Measurements from ENCODE around the gene NEK7. TPM values are rescaled to one million over a fixed set of nuclear protein-coding genes. Genes with fewer than 3 reads are reported as not detected.
"Not testable (repeated sequence)": the region's sequence is repeated elsewhere in the genome, so short reads cannot be mapped to it uniquely, and the experiment has no call there.

NEK7 gene
- total RNA-seq, 6 experiments from 2014 or later = 20.6 to 32.3 (median 21.5) TPM

- Histone ChIP-seq H3K27me3 (no peaks in the 10 kb centered on the region), H3K9me3 (no peaks in the 10 kb centered on the region), H3K4me3 (no peak overlapping the region), H3K27ac (no peak overlapping the region), H3K4me1 (no peaks in the 10 kb centered on the region), H3K36me3 (peaks cover 0 to 4% (median 0%) of the 10 kb centered on the region in 4 donors)
- no peak for DNase-seq
- TF ChIP-seq CTCF (IDR thresholded peaks at IDR 0.05) (no peak), POLR2A (IDR thresholded peaks at IDR 0.05) (no peak)
- no peak for ATAC-seq
- intact Hi-C loops (cut with DNase I) = no loop called here
- WGBS (ENCODE audit: insufficient coverage, low coverage, low lambda C conversion rate, missing lambda C conversion rate) = 94% methylated on average over 2 of the region's 2 CpGs
Measured at GRCh38 chr1:198297281-198297680, 140.5 kb downstream of the NEK7 start.

GRCh38 chr1:198298640-198299039 is 141.8 kb downstream of the NEK7 start:
- Histone ChIP-seq H3K4me3 (no peak overlapping the region), H3K27me3 (no peaks in the 10 kb centered on the region), H3K27ac (no peak overlapping the region), H3K9me3 (no peaks in the 10 kb centered on the region), H3K4me1 (no peaks in the 10 kb centered on the region), H3K36me3 (peaks cover 0 to 4% (median 0%) of the 10 kb centered on the region in 4 donors)
- DNase-seq (no peak), ATAC-seq (no peak)
- WGBS (ENCODE audit: insufficient coverage, low coverage, low lambda C conversion rate, missing lambda C conversion rate) = 90% methylated on average over 6 of the region's 6 CpGs
- TF ChIP-seq CTCF (IDR thresholded peaks at IDR 0.05) (no peak), POLR2A (IDR thresholded peaks at IDR 0.05) (no peak)
- intact Hi-C loops (cut with DNase I) = no loop called here

GRCh38 chr1:198300451-198300850 is 143.7 kb downstream of the NEK7 start:
- ATAC-seq (no peak), DNase-seq (no peak)
- intact Hi-C loops (cut with DNase I) = no loop called here
- no peak overlapping the region for H3K27ac ChIP-seq
- no peak for TF ChIP-seq CTCF (IDR thresholded peaks at IDR 0.05)
- TF ChIP-seq POLR2A (IDR thresholded peaks at IDR 0.05) = no peak
- no peaks in the 10 kb centered on the region for H3K27me3 ChIP-seq
- H3K4me1 ChIP-seq = no peaks in the 10 kb centered on the region
- no peaks in the 10 kb centered on the region for H3K9me3 ChIP-seq
- WGBS (ENCODE audit: insufficient coverage, low coverage, low lambda C conversion rate, missing lambda C conversion rate) = 100% methylated on average over 1 of the region's 1 CpG
- no peaks in the 10 kb centered on the region for H3K36me3 ChIP-seq
- no peak overlapping the region for H3K4me3 ChIP-seq

GRCh38 chr1:198304431-198304830 is 147.6 kb downstream of the NEK7 start:
- Histone ChIP-seq H3K9me3 (no peaks in the 10 kb centered on the region), H3K27me3 (no peaks in the 10 kb centered on the region), H3K4me1 (no peaks in the 10 kb centered on the region), H3K36me3 (no peaks in the 10 kb centered on the region), H3K27ac (no peak overlapping the region), H3K4me3 (no peak overlapping the region)
- TF ChIP-seq POLR2A (IDR thresholded peaks at IDR 0.05) (no peak), CTCF (IDR thresholded peaks at IDR 0.05) (no peak)
- DNase-seq (no peak), ATAC-seq (no peak)
- WGBS (ENCODE audit: insufficient coverage, low coverage, low lambda C conversion rate, missing lambda C conversion rate) = 89% methylated on average over 3 of the region's 3 CpGs
- intact Hi-C loops (cut with DNase I) = no loop called here

DNA sequence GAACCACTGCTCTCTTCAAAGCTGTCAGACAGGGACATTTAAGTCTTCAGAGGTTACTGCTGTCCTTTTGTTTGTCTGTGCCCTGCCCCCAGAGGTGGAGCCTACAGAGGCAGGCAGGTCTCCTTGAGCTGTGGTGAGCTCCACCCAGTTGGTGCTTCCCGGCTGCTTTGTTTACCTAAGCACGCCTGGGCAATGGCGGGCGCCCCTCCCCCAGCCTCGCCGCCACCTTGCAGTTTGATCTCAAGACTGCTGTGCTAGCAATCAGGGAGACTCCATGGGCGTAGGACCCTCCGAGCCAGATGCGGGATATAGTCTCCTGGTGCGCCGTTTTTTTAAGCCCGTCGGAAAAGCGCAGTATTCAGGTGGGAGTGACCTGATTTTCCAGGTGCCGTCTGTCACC is 158.0 kb downstream of the NEK7 start:
- DNase-seq = not testable (repeated sequence)

GRCh38 chr1:198315331-198315730 is 158.5 kb downstream of the NEK7 start:
- intact Hi-C loops (cut with DNase I) = not testable (repeated sequence)
- WGBS (ENCODE audit: insufficient coverage, low coverage, low lambda C conversion rate, missing lambda C conversion rate) = 98% methylated on average over 7 of the region's 8 CpGs

More for the DNA sequence above, 158.0 kb downstream of the NEK7 start:
- H3K4me1 ChIP-seq; H3K36me3 ChIP-seq; H3K4me3 ChIP-seq; H3K27me3 ChIP-seq; H3K27ac ChIP-seq; intact Hi-C loops (cut with DNase I); H3K9me3 ChIP-seq; ATAC-seq: not testable (repeated sequence)
- 80% methylated on average over 2 of the region's 15 CpGs for WGBS (ENCODE audit: insufficient coverage, low coverage, low lambda C conversion rate, missing lambda C conversion rate)

More at GRCh38 chr1:198315331-198315730, 158.5 kb downstream of the NEK7 start:
- not testable (repeated sequence) for H3K4me3 ChIP-seq, H3K36me3 ChIP-seq, H3K9me3 ChIP-seq, H3K27me3 ChIP-seq, ATAC-seq, DNase-seq, H3K4me1 ChIP-seq, H3K27ac ChIP-seq

Data from right lobe of liver (tissue), 6 donors.